Activated CD8-positive, alpha-beta memory T cell treated with anti-CD3 and anti-CD28 coated beads, Interleukin-2, amount 50 U/mL, for 4 hours (primary cell): Measurements from ENCODE around the gene NIPSNAP2.
"Not testable (repeated sequence)": the region's sequence is repeated elsewhere in the genome, so short reads cannot be mapped to it uniquely, and the experiment has no call there.

Experiments
- DNase-seq: peaks from one replicate; pipeline ENCODE4 v3.0.0-alpha.2; 2020

NIPSNAP2 gene

DNA sequence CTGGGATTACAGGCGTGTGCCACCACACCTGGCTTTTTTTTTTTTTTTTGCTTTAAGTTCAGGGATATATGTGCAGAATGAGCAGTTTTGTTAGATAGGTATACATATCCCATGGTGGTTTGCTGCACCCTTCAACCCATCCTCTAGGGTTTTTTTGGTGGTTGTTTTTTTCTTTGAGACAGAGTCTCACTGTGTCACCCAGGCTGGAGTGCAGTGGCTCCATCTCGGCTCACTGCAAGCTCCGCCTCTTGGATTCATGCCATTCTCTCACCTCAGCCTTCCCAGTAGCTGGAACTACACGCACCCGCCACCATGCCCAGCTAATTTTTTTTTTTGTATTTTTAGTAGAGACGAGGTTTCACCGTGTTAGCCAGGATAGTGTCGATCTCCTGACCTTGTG lies 84.4 kb downstream of the NIPSNAP2 start:
- DNase-seq, result not testable (repeated sequence)
